GM12878 (cell line): Measurements from ENCODE around the gene CIDEC. TPM values are rescaled to one million over a fixed set of nuclear protein-coding genes. Genes with fewer than 3 reads are reported as not detected.
A peak's percentile ranks its signal among the peaks of the same experiment; 100 is the strongest.

ENCODE experiments used
- ATAC-seq: fragments of 200-7000 bp; cut with Tn5 transposase; 3 replicates; pipeline ENCODE4 v1.9.1; 2020; ENCODE audit warnings: mild to moderate bottlenecking, moderate library complexity
- Bru-seq: library from RNA; stranded (reverse); fragments of 400-500 nt; gene quantifications from one replicate; lab custom pipeline; 2021; lab: Mats Ljungman, UMichigan
- BruChase-seq, 2 experiments: library from RNA; stranded (reverse); fragments of 400-500 nt; gene quantifications; one replicate each; lab custom pipeline; 2021; lab: Mats Ljungman, UMichigan
- BruUV-seq: library from RNA; stranded (reverse); fragments of 400-500 nt; replicated peaks from 2 replicates; lab custom pipeline; 2021; lab: Mats Ljungman, UMichigan
- CTCF ChIA-PET: fragments of 300-600 bp; sonication (Branson Sonifier 250); formaldehyde crosslinking; extraction: SDS; loops from one replicate; lab custom pipeline; 2021; ENCODE audit warnings: inconsistent platforms; lab: Yijun Ruan, JAX
- POLR2A ChIA-PET: fragments of 350-600 bp; formaldehyde crosslinking; extraction: SDS; loops from one replicate; lab custom pipeline; 2021; ENCODE audit warnings: inconsistent platforms; lab: Charles Lee
- RAD21 ChIA-PET: fragments of 300-600 bp; sonication (Branson Sonifier 250); formaldehyde crosslinking; loops from one replicate; lab custom pipeline; 2023; ENCODE audit warnings: antibody characterized with exemption; ENCODE audit not compliant: unreplicated experiment; lab: Charles Lee
- SMC1A ChIA-PET: fragments of 300-600 bp; sonication (Branson Sonifier 250); formaldehyde crosslinking; loops from one replicate; lab custom pipeline; 2023; ENCODE audit not compliant: unreplicated experiment, uncharacterized antibody; lab: Charles Lee
- DNase-seq: peaks from one replicate; pipeline ENCODE4 v3.0.0-alpha.2; 2011; ENCODE audit warnings: low read depth, low spot score
- FAIRE-seq: peaks from 3 replicates; lab custom pipeline; 2011; peaks lifted over from hg19 to GRCh38; lab: Jason Lieb, UNC
- H2AFZ ChIP-seq: 2 replicates; pipeline ENCODE4 v1.6.0; 2011; ENCODE audit warnings: low read depth, low read length, control low read depth; ENCODE audit not compliant: control insufficient read depth
- H3K27ac ChIP-seq: 2 replicates; pipeline ENCODE4 v1.5.1; 2011; ENCODE audit warnings: control low read depth; ENCODE audit not compliant: control insufficient read depth, insufficient read depth
- H3K27me3 ChIP-seq, 2 experiments: replicated peaks in 1 of 2; 2 replicates each; pipeline versions ENCODE4 v1.6.0 to v1.6.1; 2011; ENCODE audit warnings: low read length in 1 of 2; ENCODE audit not compliant: control insufficient read depth in 2 of 2, insufficient read depth in 2 of 2
- H3K36me3 ChIP-seq, 2 experiments: 2 replicates each; pipeline ENCODE4 v1.5.1; 2011; ENCODE audit warnings: low read length in 1 of 2; ENCODE audit not compliant: control insufficient read depth in 2 of 2, insufficient read depth in 2 of 2
- H3K4me1 ChIP-seq: 2 replicates; pipeline ENCODE4 v1.6.1; 2011; ENCODE audit warnings: mild to moderate bottlenecking, low read length, moderate library complexity, mixed read lengths; ENCODE audit not compliant: control insufficient read depth, insufficient read depth
- H3K4me2 ChIP-seq: 2 replicates; pipeline ENCODE4 v1.6.0; 2011; ENCODE audit warnings: control low read depth; ENCODE audit not compliant: control insufficient read depth, insufficient read depth
- H3K4me3 ChIP-seq: fragments of 200-600 bp; sonication (generic); 2 replicates; pipeline ENCODE4 v1.5.1; 2016
- H3K79me2 ChIP-seq: 2 replicates; pipeline ENCODE4 v1.6.0; 2011; ENCODE audit warnings: low read length; ENCODE audit not compliant: control insufficient read depth, insufficient read depth
- H3K9ac ChIP-seq: 2 replicates; pipeline ENCODE4 v1.8.0; 2011; ENCODE audit warnings: low read length, control low read depth, mixed read lengths; ENCODE audit not compliant: control insufficient read depth, insufficient read depth
- H3K9me3 ChIP-seq: replicated peaks from 3 replicates; pipeline ENCODE4 v1.5.1; 2011; ENCODE audit warnings: mild to moderate bottlenecking, low read length; ENCODE audit not compliant: control insufficient read depth, insufficient read depth
- H4K20me1 ChIP-seq: 2 replicates; pipeline ENCODE4 v1.6.0; 2011; ENCODE audit not compliant: control insufficient read depth, insufficient read depth
- FOXM1 ChIP-seq: IDR thresholded peaks from 2 replicates; pipeline ENCODE4 v1.6.1; 2012; ENCODE audit warnings: low read depth, mild to moderate bottlenecking, inconsistent platforms, low read length, moderate library complexity
- RELA ChIP-seq: fragments of 450-650 bp; IDR thresholded peaks from 2 replicates; pipeline ENCODE4 v1.8.0; 2014; ENCODE audit warnings: borderline replicate concordance; ENCODE audit not compliant: partially characterized antibody
- WGBS: methylation state at CpG from one replicate; pipeline ENCODE4 v1.1.6; 2016; ENCODE audit warnings: low lambda C conversion rate; ENCODE audit not compliant: insufficient replicate concordance, insufficient coverage; ENCODE audit errors: missing lambda C conversion rate; 5-methylcytosine and 5-hydroxymethylcytosine counted together
- in situ Hi-C: fragments of 300-500 bp; cut with MboI; formaldehyde crosslinking; loops from 9 replicates; pipeline ENCODE4 v1.14.3; 2018; ENCODE audit warnings: mixed read lengths
- intact Hi-C: fragments of 100-400 bp; cut with micrococcal nuclease; formaldehyde crosslinking; loops from one replicate; pipeline ENCODE4 v1.14.2; 2022; ENCODE audit not compliant: unreplicated experiment
- long read RNA-seq, 2 experiments: library from polyadenylated mRNA; unstranded; transcript quantifications; one replicate each; pipeline ENCODE4 v2.0.0, GENCODE V29; 2019 to 2020
- polyA minus RNA-seq, 3 experiments: library from RNA; depleted of rRNA, polyadenylated mRNA; stranded (reverse); fragments of >200 nt; gene quantifications; 2 replicates each; pipeline ENCODE4 v1.2.3, GENCODE V29; 2011
- polyA plus RNA-seq, 11 experiments: library from polyadenylated mRNA; depleted of rRNA in 4 of 11; unstranded in 6 of 11; stranded (reverse) in 5 of 11; fragments of >200 nt; fragmentation: Nextera tagmentation in 4 of 11; fragmentation: Illumina TruSeq in 1 of 11; extraction: Ambion mirVana in 4 of 11; extraction: Trizol in 1 of 11; gene quantifications; 1 replicate in 1 of 11; 2 replicates in 10 of 11; pipeline versions ENCODE4 v1.2.1 to v1.2.3, GENCODE V29; 2011 to 2016; ENCODE audit warnings: inconsistent platforms in 2 of 11, missing spikeins in 2 of 11, low read depth in 1 of 11
- total RNA-seq, 4 experiments: library from RNA; depleted of rRNA in 3 of 4; stranded (reverse); fragments of >200 nt in 3 of 4; fragmentation: Illumina TruSeq in 1 of 4; extraction: Trizol in 1 of 4; gene quantifications; 2 replicates each; pipeline versions ENCODE4 v1.2.1 to v1.2.3, GENCODE V29; 2013 to 2021
- TF ChIP-seq, protein P1 (sequence below): fragments of 450-650 bp; IDR thresholded peaks from 2 replicates; pipeline ENCODE4 v1.6.1; 2017; ENCODE audit warnings: mild to moderate bottlenecking, moderate library complexity

CIDEC gene
- total RNA-seq (2013; cell fraction: nucleolus; rRNA removed): not detected in 2 replicates
- total RNA-seq (2014; rRNA removed): not detected in 2 replicates
- not detected in 2 replicates for total RNA-seq (2014; rRNA removed; fragmentation: Illumina TruSeq; extraction: Trizol)
- total RNA-seq (2021): not detected in 2 replicates
- not detected for polyA plus RNA-seq (2011; ENCODE audit: low read depth)
- 0.35 and 0.49 TPM in 2 replicates for polyA plus RNA-seq (2011; rRNA removed)
- polyA plus RNA-seq (2011; cell fraction: cytosol; rRNA removed): 0.67 and 0.82 TPM in 2 replicates
- polyA plus RNA-seq (2011; cell fraction: nucleus; rRNA removed): 0.25 and 0.48 TPM in 2 replicates
- polyA plus RNA-seq (2012): 0.11 TPM in 1 of 2 replicates, not detected in the other
- polyA plus RNA-seq (2014; fragmentation: Illumina TruSeq; extraction: Trizol): 0.10 TPM in 1 of 2 replicates, not detected in the other
- polyA plus RNA-seq (2014; fragmentation: Nextera tagmentation; extraction: Ambion mirVana): not detected
- not detected in 2 replicates for polyA plus RNA-seq (2014; rRNA removed)
- not detected for polyA plus RNA-seq (2016; fragmentation: Nextera tagmentation; extraction: Ambion mirVana)
- polyA minus RNA-seq (2011; rRNA and poly(A)+ RNA removed): 0.22 and 0.93 TPM in 2 replicates
- not detected in 2 replicates for polyA minus RNA-seq (2011; cell fraction: cytosol; rRNA and poly(A)+ RNA removed)
- polyA minus RNA-seq (2011; cell fraction: nucleus; rRNA and poly(A)+ RNA removed): not detected in 2 replicates
- percentile 16 among the genes with signal in this experiment for Bru-seq, nascent RNA
- BruChase-seq, experiment 1, labeled RNA remaining after a 6-hour chase: not detected
- percentile 6 among the genes with signal in this experiment for BruChase-seq, experiment 2, labeled RNA remaining after a 2-hour chase
- long read RNA-seq, experiment 1: 0 reads
- long read RNA-seq, experiment 2: 0 reads

- H3K9me3 ChIP-seq: no peaks in the 10 kb centered on the region
- 56% methylated on average over 6 of the region's 7 CpGs for WGBS
- POLR2A ChIA-PET: interaction anchor here (0.6 to 3.5 kb wide), 4 partner anchors 10 to 53 kb away, joined by 3 to 35 read pairs (median 8); partner anchors contain the start of genes CRELD1, IL17RE and JAGN1
- RAD21 ChIA-PET: interaction anchor here (0.6 to 1.1 kb wide), 6 partner anchors 10 to 343 kb away, joined by 3 to 6 read pairs (median 4); partner anchors contain the start of gene JAGN1
- H4K20me1 ChIP-seq: no peaks in the 10 kb centered on the region
- TF ChIP-seq FOXM1 (no peak), RELA (peak; percentile 51)
- TF ChIP-seq, protein P1, sequence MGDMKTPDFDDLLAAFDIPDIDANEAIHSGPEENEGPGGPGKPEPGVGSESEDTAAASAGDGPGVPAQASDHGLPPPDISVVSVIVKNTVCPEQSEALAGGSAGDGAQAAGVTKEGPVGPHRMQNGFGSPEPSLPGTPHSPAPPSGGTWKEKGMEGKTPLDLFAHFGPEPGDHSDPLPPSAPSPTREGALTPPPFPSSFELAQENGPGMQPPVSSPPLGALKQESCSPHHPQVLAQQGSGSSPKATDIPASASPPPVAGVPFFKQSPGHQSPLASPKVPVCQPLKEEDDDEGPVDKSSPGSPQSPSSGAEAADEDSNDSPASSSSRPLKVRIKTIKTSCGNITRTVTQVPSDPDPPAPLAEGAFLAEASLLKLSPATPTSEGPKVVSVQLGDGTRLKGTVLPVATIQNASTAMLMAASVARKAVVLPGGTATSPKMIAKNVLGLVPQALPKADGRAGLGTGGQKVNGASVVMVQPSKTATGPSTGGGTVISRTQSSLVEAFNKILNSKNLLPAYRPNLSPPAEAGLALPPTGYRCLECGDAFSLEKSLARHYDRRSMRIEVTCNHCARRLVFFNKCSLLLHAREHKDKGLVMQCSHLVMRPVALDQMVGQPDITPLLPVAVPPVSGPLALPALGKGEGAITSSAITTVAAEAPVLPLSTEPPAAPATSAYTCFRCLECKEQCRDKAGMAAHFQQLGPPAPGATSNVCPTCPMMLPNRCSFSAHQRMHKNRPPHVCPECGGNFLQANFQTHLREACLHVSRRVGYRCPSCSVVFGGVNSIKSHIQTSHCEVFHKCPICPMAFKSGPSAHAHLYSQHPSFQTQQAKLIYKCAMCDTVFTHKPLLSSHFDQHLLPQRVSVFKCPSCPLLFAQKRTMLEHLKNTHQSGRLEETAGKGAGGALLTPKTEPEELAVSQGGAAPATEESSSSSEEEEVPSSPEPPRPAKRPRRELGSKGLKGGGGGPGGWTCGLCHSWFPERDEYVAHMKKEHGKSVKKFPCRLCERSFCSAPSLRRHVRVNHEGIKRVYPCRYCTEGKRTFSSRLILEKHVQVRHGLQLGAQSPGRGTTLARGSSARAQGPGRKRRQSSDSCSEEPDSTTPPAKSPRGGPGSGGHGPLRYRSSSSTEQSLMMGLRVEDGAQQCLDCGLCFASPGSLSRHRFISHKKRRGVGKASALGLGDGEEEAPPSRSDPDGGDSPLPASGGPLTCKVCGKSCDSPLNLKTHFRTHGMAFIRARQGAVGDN: peak; percentile 46; the same call in 1 of the 2 replicates
- no peaks in the 10 kb centered on the region for H3K79me2 ChIP-seq
- DNase-seq: no peak
- no peak within 1 kb of the TSS for H3K4me3 ChIP-seq
- no peak within 1 kb of the TSS; the same call in 1 of the 2 replicates for H3K4me2 ChIP-seq
- ATAC-seq: peak; percentile 80
- in situ Hi-C loops (no loop called here), intact Hi-C loops (no loop called here)
- peaks cover 5% of the 10 kb centered on the region for H3K4me1 ChIP-seq
- H3K27ac ChIP-seq: no peak within 1 kb of the TSS
- peak within 1 kb of the TSS; percentile 26 for H2AFZ ChIP-seq
- CTCF ChIA-PET: interaction anchor here (1.2 to 2.5 kb wide), 7 partner anchors 10 to 152 kb away, joined by 3 to 9 read pairs (median 5); partner anchors contain the start of genes CRELD1 and JAGN1
- no peak for FAIRE-seq
- H3K27me3 ChIP-seq: no peaks in the 10 kb centered on the region
- SMC1A ChIA-PET: interaction anchor here (0.5 to 1.7 kb wide), 4 partner anchors 11 to 70 kb away, joined by 3 to 8 read pairs (median 4); partner anchors contain the start of gene JAGN1
- BruUV-seq: no TSS peak
- no peak within 1 kb of the TSS for H3K9ac ChIP-seq
- no peaks in the 10 kb centered on the region for H3K36me3 ChIP-seq
Measured at GRCh38 chr3:9879830-9880549, at the start of gene CIDEC. Gene CIDEC, minus strand, starts transcription at chr3:9880253. Its CDS starts 1,767 bp downstream, at chr3:9878486.
